AG10803 (cell line): ENCODE data around the gene SLC46A2.

Experiments used
- DNase-seq: peaks from one replicate; pipeline ENCODE4 v3.0.0; 2010; ENCODE audit warnings: low read depth
- H3K4me3 ChIP-seq: 2 replicates; pipeline ENCODE4 v1.5.1; 2011; ENCODE audit warnings: mild to moderate bottlenecking, low read length, control low read depth
- CTCF ChIP-seq: conservative IDR thresholded peaks from 2 replicates; pipeline ENCODE4 v1.5.1; 2011; ENCODE audit warnings: mild to moderate bottlenecking, low read length, control low read depth, inconsistent platforms

Gene SLC46A2

GRCh38 chr9:112890106-112891081, at the start of gene SLC46A2:
Gene SLC46A2, minus strand, starts transcription at chr9:112890876. Its CDS starts 195 bp downstream, at chr9:112890681.
- no peak for TF ChIP-seq CTCF
- DNase-seq: no peak
- peak within 1 kb of the TSS; percentile 51 for H3K4me3 ChIP-seq

GRCh38 chr9:112939418-112939817, 48.7 kb upstream of the SLC46A2 start:
- TF ChIP-seq CTCF: no peak
- H3K4me3 ChIP-seq: no peak overlapping the region
- no peak for DNase-seq

GRCh38 chr9:112933696-112934095, 43.0 kb upstream of the SLC46A2 start:
- no peak for TF ChIP-seq CTCF
- DNase-seq: no peak
- no peak overlapping the region for H3K4me3 ChIP-seq

- DNase-seq: peak; percentile 24
- no peak overlapping the region for H3K4me3 ChIP-seq
- TF ChIP-seq CTCF: peak; percentile 46
Observed at GRCh38 chr9:112925058-112925641, 34.5 kb upstream of the SLC46A2 start.

GRCh38 chr9:112921549-112921948, 30.9 kb upstream of the SLC46A2 start:
- peak; percentile 65 for DNase-seq
- H3K4me3 ChIP-seq: no peak overlapping the region
- peak; percentile 77 for TF ChIP-seq CTCF

- DNase-seq: no peak
- no peak for TF ChIP-seq CTCF
- H3K4me3 ChIP-seq: no peak overlapping the region
Observed at GRCh38 chr9:112917987-112918362, 27.3 kb upstream of the SLC46A2 start.
